Stomach (tissue), 9 donors: ENCODE results near the gene BTNL2. TPM values are rescaled to one million over a fixed set of nuclear protein-coding genes. Genes with fewer than 3 reads are reported as not detected.

Source experiments
- DNase-seq, 2 donors: peaks; one replicate each; pipeline versions ENCODE4 v3.0.0 to v3.0.0-alpha.2; 2013 to 2019
- H3K27ac ChIP-seq, 5 donors: fragments of 200-600 bp in 4 of 5; sonication (generic) in 4 of 5; one replicate each; pipeline ENCODE4 v1.5.1; 2013 to 2019; ENCODE audit warnings: mild to moderate bottlenecking in 1 of 5, moderate library complexity in 1 of 5
- H3K27me3 ChIP-seq, 3 donors: fragments of 200-600 bp; sonication (generic); one replicate each; pipeline ENCODE4 v1.5.1; 2017 to 2019; ENCODE audit warnings: mixed run types in 1 of 3
- H3K36me3 ChIP-seq, 4 donors: fragments of 200-600 bp; sonication (generic); 1 replicate in 3 of 4; 2 replicates in 1 of 4; pipeline ENCODE4 v1.5.1; 2016 to 2019
- H3K4me1 ChIP-seq, 4 donors: fragments of 200-600 bp; sonication (generic); one replicate each; pipeline ENCODE4 v1.5.1; 2016 to 2019
- H3K4me3 ChIP-seq, 4 donors: fragments of 200-600 bp; sonication (generic) in 3 of 4; one replicate each; pipeline ENCODE4 v1.5.1; 2016 to 2019; ENCODE audit warnings: mild to moderate bottlenecking in 1 of 4
- H3K9me3 ChIP-seq, 4 donors: fragments of 200-600 bp; sonication (generic); one replicate each; pipeline ENCODE4 v1.5.1; 2016 to 2019
- EP300 ChIP-seq: sonication (generic); formaldehyde crosslinking; IDR thresholded peaks from one replicate; pipeline ENCODE4 v1.6.1; 2017; ENCODE audit warnings: antibody characterized with exemption
- POLR2A ChIP-seq, 4 donors: fragments of 450-650 bp; IDR thresholded peaks; one replicate each; pipeline ENCODE4 v1.6.1; 2016; ENCODE audit warnings: antibody characterized with exemption in 4 of 4, control low read depth in 2 of 4, mild to moderate bottlenecking in 1 of 4, moderate library complexity in 1 of 4
- POLR2AphosphoS5 ChIP-seq, 3 donors: sonication (generic); formaldehyde crosslinking; IDR thresholded peaks; one replicate each; pipeline ENCODE4 v1.6.1; 2016; ENCODE audit warnings: antibody characterized with exemption in 3 of 3
- WGBS, 5 donors: extraction: QIAGEN DNeasy Blood & Tissue Kit in 3 of 5; methylation state at CpG; one replicate each; pipeline versions ENCODE4 v1.1.5 to v1.1.7; 2013 to 2018; 5-methylcytosine and 5-hydroxymethylcytosine counted together
- intact Hi-C: fragments of 100-400 bp; cut with DNase I; formaldehyde crosslinking; loops from one replicate; pipeline ENCODE4 v1.15.1; 2023; ENCODE audit warnings: low total_unique reads
- polyA plus RNA-seq, 3 donors: library from polyadenylated mRNA; stranded (reverse); fragments of 200-250 nt; gene quantifications; one replicate each; pipeline ENCODE4 v1.2.3, GENCODE V29; 2013
- total RNA-seq, 5 donors: library from RNA; depleted of rRNA; stranded (reverse); fragments of >200 nt; gene quantifications; one replicate each; pipeline versions ENCODE4 v1.1.0 to v1.2.3, GENCODE V29; 2014 to 2016
- TF ChIP-seq, protein P1 (sequence below), 7 experiments: fragments of 450-650 bp in 4 of 7; fragments of 200-600 bp in 3 of 7; sonication (generic) in 3 of 7; IDR thresholded peaks; one replicate each; pipeline ENCODE4 v1.5.1; 2016 to 2019; ENCODE audit warnings: antibody characterized with exemption in 7 of 7, control low read depth in 2 of 7, mild to moderate bottlenecking in 1 of 7
- donor health status: healthy with polysubstance abuse.
- donor health status: Bipolar disorder and iron deficiency.
- donor health status: healthy.

BTNL2 gene
- total and polyA plus RNA-seq, 8 donors = not detected

DNA sequence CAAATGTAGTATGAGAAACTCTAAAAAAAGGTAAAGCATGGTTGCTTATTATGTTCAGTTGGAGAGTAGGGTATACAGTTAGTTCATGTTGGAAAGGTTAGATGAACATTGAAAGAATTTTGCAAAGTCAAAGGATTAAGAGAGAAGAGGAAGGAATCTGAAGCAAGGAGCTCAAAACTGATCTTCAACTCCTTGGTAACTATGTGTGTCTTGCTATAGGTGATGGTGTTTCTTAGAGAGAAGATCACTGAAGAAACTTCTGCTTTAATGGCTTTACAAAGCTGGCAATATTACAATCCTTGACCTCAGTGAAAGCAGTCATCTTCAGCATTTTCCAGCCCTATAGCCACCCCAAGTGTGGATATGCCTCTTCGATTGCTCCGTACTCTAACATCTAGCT is 37.5 kb upstream of the BTNL2 start:
- DNase-seq = no peak
- Histone ChIP-seq H3K4me1 (peaks cover 0 to 13% (median 2%) of the 10 kb centered on the region in 4 donors), H3K9me3 (no peaks in the 10 kb centered on the region), H3K36me3 (peaks cover 0 to 28% (median 11%) of the 10 kb centered on the region in 4 donors), H3K4me3 (no peak overlapping the region), H3K27me3 (no peaks in the 10 kb centered on the region), H3K27ac (no peak overlapping the region)
- WGBS, 5 donors = 71 to 91% (median 79%) methylated on average over 2 of the region's 2 CpGs
- intact Hi-C loops = no loop called here
- TF ChIP-seq POLR2AphosphoS5 (IDR thresholded peaks at IDR 0.05) (no peak), POLR2A (IDR thresholded peaks at IDR 0.05) (no peak), EP300 (no peak)
- TF ChIP-seq, protein P1, sequence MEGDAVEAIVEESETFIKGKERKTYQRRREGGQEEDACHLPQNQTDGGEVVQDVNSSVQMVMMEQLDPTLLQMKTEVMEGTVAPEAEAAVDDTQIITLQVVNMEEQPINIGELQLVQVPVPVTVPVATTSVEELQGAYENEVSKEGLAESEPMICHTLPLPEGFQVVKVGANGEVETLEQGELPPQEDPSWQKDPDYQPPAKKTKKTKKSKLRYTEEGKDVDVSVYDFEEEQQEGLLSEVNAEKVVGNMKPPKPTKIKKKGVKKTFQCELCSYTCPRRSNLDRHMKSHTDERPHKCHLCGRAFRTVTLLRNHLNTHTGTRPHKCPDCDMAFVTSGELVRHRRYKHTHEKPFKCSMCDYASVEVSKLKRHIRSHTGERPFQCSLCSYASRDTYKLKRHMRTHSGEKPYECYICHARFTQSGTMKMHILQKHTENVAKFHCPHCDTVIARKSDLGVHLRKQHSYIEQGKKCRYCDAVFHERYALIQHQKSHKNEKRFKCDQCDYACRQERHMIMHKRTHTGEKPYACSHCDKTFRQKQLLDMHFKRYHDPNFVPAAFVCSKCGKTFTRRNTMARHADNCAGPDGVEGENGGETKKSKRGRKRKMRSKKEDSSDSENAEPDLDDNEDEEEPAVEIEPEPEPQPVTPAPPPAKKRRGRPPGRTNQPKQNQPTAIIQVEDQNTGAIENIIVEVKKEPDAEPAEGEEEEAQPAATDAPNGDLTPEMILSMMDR (IDR thresholded peaks at IDR 0.05) = no peak

DNA sequence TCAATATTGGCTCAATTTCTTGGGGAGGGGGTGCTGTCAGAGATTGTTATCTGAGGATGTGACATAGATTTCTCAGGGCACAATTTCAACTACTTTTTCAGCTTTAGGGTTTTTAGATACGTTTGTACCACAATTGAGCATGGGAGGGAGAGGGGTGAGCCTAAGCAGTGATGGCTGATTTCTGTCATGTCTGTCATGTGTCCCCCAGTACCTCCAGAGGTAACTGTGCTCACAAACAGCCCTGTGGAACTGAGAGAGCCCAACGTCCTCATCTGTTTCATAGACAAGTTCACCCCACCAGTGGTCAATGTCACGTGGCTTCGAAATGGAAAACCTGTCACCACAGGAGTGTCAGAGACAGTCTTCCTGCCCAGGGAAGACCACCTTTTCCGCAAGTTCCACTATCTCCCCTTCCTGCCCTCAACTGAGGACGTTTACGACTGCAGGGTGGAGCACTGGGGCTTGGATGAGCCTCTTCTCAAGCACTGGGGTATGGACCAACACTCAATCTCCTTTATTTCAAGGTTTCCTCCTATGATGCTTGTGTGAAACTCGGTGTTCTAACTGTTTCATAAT is 36.1 kb upstream of the BTNL2 start:
- no peak overlapping the region for H3K4me3 ChIP-seq
- TF ChIP-seq POLR2AphosphoS5 (IDR thresholded peaks at IDR 0.05) (no peak), EP300 (no peak), POLR2A (IDR thresholded peaks at IDR 0.05) (no peak)
- TF ChIP-seq, protein P1 (IDR thresholded peaks at IDR 0.05) = no peak
- DNase-seq = no peak
- no peak overlapping the region for H3K27ac ChIP-seq
- H3K36me3 ChIP-seq = peaks cover 0 to 28% (median 11%) of the 10 kb centered on the region in 4 donors
- peaks cover 0 to 13% (median 3%) of the 10 kb centered on the region in 4 donors for H3K4me1 ChIP-seq
- 80 to 88% (median 83%) methylated on average over 7 to 8 of the region's 8 CpGs for WGBS, 5 donors
- intact Hi-C loops = no loop called here
- H3K27me3 ChIP-seq = no peaks in the 10 kb centered on the region
- H3K9me3 ChIP-seq = no peaks in the 10 kb centered on the region

DNA sequence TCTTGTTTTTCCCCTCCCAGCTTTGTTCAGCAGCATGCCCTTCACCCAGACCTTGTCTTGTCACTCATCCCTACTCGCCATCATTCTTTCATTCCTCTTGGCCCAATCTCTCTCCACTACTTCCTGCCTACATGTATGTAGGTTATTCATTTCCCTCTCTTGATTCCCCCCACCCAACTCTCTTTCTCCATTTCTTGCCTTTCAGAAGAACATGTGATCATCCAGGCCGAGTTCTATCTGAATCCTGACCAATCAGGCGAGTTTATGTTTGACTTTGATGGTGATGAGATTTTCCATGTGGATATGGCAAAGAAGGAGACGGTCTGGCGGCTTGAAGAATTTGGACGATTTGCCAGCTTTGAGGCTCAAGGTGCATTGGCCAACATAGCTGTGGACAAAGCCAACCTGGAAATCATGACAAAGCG is 35.3 kb upstream of the BTNL2 start:
- Histone ChIP-seq H3K36me3 (peaks cover 0 to 28% (median 11%) of the 10 kb centered on the region in 4 donors), H3K4me3 (peak overlapping the region in 2 of 4 donors; percentile 7 to 46), H3K27me3 (no peaks in the 10 kb centered on the region), H3K4me1 (peaks cover 0 to 13% (median 3%) of the 10 kb centered on the region in 4 donors), H3K27ac (no peak overlapping the region), H3K9me3 (no peaks in the 10 kb centered on the region)
- intact Hi-C loops = no loop called here
- no peak for TF ChIP-seq POLR2AphosphoS5 (IDR thresholded peaks at IDR 0.05)
- TF ChIP-seq EP300 = no peak
- TF ChIP-seq, protein P1 (IDR thresholded peaks at IDR 0.05) = no peak
- no peak for TF ChIP-seq POLR2A (IDR thresholded peaks at IDR 0.05)
- 81 to 92% (median 90%) methylated on average over 7 of the region's 7 CpGs for WGBS, 5 donors
- no peak for DNase-seq

- Histone ChIP-seq H3K36me3 (peaks cover 0 to 26% (median 9%) of the 10 kb centered on the region in 4 donors), H3K27me3 (no peaks in the 10 kb centered on the region), H3K9me3 (no peaks in the 10 kb centered on the region), H3K4me3 (peak within 1 kb of the TSS; percentile 34 to 47 (median 40)), H3K4me1 (peaks cover 0 to 13% (median 3%) of the 10 kb centered on the region in 4 donors), H3K27ac (peak within 1 kb of the TSS in 4 of 5 donors; percentile 72 to 86 (median 74))
- intact Hi-C loops = no loop called here
- TF ChIP-seq POLR2AphosphoS5 (IDR thresholded peaks at IDR 0.05) = peak in 2 of 3 donors; percentile 73 to 91
- TF ChIP-seq, protein P1 (IDR thresholded peaks at IDR 0.05) = no peak
- peak in 1 of 4 donors; percentile 26 for TF ChIP-seq POLR2A (IDR thresholded peaks at IDR 0.05)
- DNase-seq = peak in 1 of 2 donors; percentile 78
- 16 to 21% (median 18%) methylated on average over 9 of the region's 9 CpGs for WGBS, 5 donors
Observed at GRCh38 chr6:32439602-32440214, 32.7 kb upstream of the BTNL2 start, which contains the start of gene HLA-DRA. TSS of gene HLA-DRA (plus strand) at chr6:32439887. CDS start at chr6:32439951, 64 bp downstream.
